Astrocyte (in vitro differentiated cells and primary cell): Measurements from ENCODE around the gene ZNF410.

Experiments used
- CTCF ChIP-seq: IDR thresholded peaks from 2 replicates; pipeline ENCODE4 v1.5.1; 2011; ENCODE audit warnings: low read depth, mild to moderate bottlenecking, inconsistent platforms, low read length, moderate library complexity; ENCODE audit not compliant: insufficient read depth
- EZH2 ChIP-seq: IDR thresholded peaks from 2 replicates; pipeline ENCODE4 v1.6.1; 2012; ENCODE audit warnings: mild to moderate bottlenecking, low read length, inconsistent platforms; ENCODE audit not compliant: insufficient read depth

GRCh38 chr14:73889376-73889775 lies 2.7 kb downstream of the ZNF410 start:
- TF ChIP-seq CTCF (no peak), EZH2 (no peak)
